ENCODE results near the gene PADI2. TPM values are rescaled to one million over a fixed set of nuclear protein-coding genes. Genes with fewer than 3 reads are reported as not detected.

Gene PADI2
- total RNA-seq, 1 experiment from 2014 or later: 0.16 TPM

DNA sequence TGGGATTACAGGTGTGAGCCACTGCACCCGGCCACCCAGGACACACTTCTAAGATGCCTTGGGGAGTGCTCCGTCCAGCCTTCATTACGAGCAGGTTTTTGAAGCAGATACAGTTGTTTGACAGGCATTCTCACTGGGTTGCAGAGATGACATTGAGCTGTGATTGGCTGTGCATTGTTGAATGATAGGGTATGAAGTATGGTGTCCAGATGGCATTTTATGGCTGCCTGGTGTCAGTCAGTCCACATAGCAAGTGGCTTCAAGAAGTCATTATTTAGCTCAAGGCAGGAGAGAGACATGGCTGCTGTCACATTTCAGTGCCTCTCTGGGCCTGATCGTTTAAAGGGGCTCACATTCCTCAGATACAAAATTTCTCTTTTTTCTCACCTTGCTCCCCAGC is 14.8 kb upstream of the PADI2 start:
- no peaks in the 10 kb centered on the region for H3K27me3 Mint-ChIP-seq (ENCODE audit: insufficient read depth, unreplicated experiment)
- DNase-seq (ENCODE audit: unreplicated experiment): no peak
- no peaks in the 10 kb centered on the region for H3K36me3 Mint-ChIP-seq (ENCODE audit: insufficient read depth, unreplicated experiment)
- H3K9me3 Mint-ChIP-seq (ENCODE audit: unreplicated experiment): no peaks in the 10 kb centered on the region
- POLR2A ChIA-PET: no interaction called here
- BruUV-seq (replicated peaks): no TSS peak
- intact Hi-C loops (cut with micrococcal nuclease): no loop called here
- H3K4me1 Mint-ChIP-seq (ENCODE audit: insufficient read depth, unreplicated experiment): no peaks in the 10 kb centered on the region
- no peak overlapping the region for H3K4me3 Mint-ChIP-seq (ENCODE audit: unreplicated experiment)
- CTCF ChIA-PET: no interaction called here
- no peak overlapping the region for H3K27ac Mint-ChIP-seq (ENCODE audit: low read depth, unreplicated experiment)
- TF ChIP-seq, protein P1, sequence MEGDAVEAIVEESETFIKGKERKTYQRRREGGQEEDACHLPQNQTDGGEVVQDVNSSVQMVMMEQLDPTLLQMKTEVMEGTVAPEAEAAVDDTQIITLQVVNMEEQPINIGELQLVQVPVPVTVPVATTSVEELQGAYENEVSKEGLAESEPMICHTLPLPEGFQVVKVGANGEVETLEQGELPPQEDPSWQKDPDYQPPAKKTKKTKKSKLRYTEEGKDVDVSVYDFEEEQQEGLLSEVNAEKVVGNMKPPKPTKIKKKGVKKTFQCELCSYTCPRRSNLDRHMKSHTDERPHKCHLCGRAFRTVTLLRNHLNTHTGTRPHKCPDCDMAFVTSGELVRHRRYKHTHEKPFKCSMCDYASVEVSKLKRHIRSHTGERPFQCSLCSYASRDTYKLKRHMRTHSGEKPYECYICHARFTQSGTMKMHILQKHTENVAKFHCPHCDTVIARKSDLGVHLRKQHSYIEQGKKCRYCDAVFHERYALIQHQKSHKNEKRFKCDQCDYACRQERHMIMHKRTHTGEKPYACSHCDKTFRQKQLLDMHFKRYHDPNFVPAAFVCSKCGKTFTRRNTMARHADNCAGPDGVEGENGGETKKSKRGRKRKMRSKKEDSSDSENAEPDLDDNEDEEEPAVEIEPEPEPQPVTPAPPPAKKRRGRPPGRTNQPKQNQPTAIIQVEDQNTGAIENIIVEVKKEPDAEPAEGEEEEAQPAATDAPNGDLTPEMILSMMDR (IDR thresholded peaks at IDR 0.05; ENCODE audit: unreplicated experiment): no peak

DNA sequence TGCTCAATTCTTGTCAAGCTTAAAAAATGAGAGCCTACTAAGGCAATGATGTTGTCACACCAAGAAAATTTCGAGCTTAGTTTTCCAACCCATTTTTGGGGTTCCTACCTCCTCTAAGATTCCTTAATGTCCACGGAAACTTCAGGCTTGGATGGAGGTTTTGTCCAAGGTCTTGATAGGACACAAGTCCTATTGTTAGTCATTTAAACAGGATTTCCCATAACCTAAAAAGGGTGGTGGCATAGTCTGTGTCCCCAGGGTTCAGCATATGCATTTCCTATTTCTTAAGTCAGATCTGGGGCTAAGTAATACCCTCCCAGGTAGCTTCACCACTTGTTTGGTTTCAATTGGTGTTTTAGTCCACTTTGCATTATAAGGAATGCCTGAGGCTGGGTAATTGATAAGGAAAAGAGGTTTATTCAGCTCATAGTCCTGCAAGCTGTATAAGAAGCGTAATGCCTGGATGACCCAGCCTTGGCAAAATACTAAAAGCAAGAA is 10.9 kb upstream of the PADI2 start:
- CTCF ChIA-PET: interaction anchor here (0.6 to 1.6 kb wide), 8 partner anchors 8 to 277 kb away, joined by 3 to 8 read pairs (median 3); no protein-coding TSS in a partner anchor
- no peak overlapping the region for H3K4me3 Mint-ChIP-seq (ENCODE audit: unreplicated experiment)
- no peaks in the 10 kb centered on the region for H3K27me3 Mint-ChIP-seq (ENCODE audit: insufficient read depth, unreplicated experiment)
- H3K9me3 Mint-ChIP-seq (ENCODE audit: unreplicated experiment): no peaks in the 10 kb centered on the region
- intact Hi-C loops (cut with micrococcal nuclease): no loop called here
- TF ChIP-seq, protein P1 (IDR thresholded peaks at IDR 0.05; ENCODE audit: unreplicated experiment): no peak
- peak overlapping the region; percentile 25 for H3K27ac Mint-ChIP-seq (ENCODE audit: low read depth, unreplicated experiment)
- no peaks in the 10 kb centered on the region for H3K36me3 Mint-ChIP-seq (ENCODE audit: insufficient read depth, unreplicated experiment)
- H3K4me1 Mint-ChIP-seq (ENCODE audit: insufficient read depth, unreplicated experiment): peaks cover 8% of the 10 kb centered on the region
- POLR2A ChIA-PET: interaction anchor here (6.5 kb wide), 1 partner anchor 103 kb away, joined by 50 read pairs; no protein-coding TSS in a partner anchor
- DNase-seq (ENCODE audit: unreplicated experiment): no peak
- no TSS peak for BruUV-seq (replicated peaks)

DNA sequence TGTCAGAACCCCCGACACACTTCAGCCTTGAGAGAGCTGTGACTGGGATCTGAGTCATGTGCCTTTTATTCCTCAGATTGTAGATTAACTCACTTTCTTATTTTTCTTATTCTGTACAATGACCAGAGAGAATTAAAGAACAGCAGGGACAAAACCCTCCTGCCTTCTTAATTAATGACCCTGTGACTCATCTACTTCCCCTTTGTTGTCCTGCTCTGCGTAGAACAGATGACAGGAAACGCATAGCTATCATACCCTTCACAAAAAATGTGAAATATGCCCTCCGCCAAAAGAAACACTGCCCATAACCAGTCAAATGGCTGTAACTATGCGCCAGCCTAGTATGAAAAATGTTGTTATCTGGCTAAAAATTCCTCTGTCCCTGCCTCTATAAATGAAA is 9.1 kb upstream of the PADI2 start:
- Mint-ChIP-seq H3K4me3 (ENCODE audit: unreplicated experiment) (peak overlapping the region; percentile 8), H3K27ac (ENCODE audit: low read depth, unreplicated experiment) (peak overlapping the region; percentile 65), H3K9me3 (ENCODE audit: unreplicated experiment) (no peaks in the 10 kb centered on the region), H3K27me3 (ENCODE audit: insufficient read depth, unreplicated experiment) (no peaks in the 10 kb centered on the region), H3K36me3 (ENCODE audit: insufficient read depth, unreplicated experiment) (no peaks in the 10 kb centered on the region), H3K4me1 (ENCODE audit: insufficient read depth, unreplicated experiment) (peaks cover 8% of the 10 kb centered on the region)
- ChIA-PET CTCF (interaction anchor here (0.5 to 11.0 kb wide), 7 partner anchors 26 to 279 kb away, joined by 3 to 168 read pairs (median 4); no protein-coding TSS in a partner anchor), POLR2A (interaction anchor here (0.7 to 6.5 kb wide), 9 partner anchors 39 to 148 kb away, joined by 3 to 50 read pairs (median 3); no protein-coding TSS in a partner anchor)
- TF ChIP-seq, protein P1 (IDR thresholded peaks at IDR 0.05; ENCODE audit: unreplicated experiment): no peak
- intact Hi-C loops (cut with micrococcal nuclease): loop anchor here (5.0 to 10.0 kb wide), 3 partner anchors 39 to 146 kb away; no protein-coding TSS in a partner anchor
- DNase-seq (ENCODE audit: unreplicated experiment): peak; percentile 85
- BruUV-seq (replicated peaks): no TSS peak

DNA sequence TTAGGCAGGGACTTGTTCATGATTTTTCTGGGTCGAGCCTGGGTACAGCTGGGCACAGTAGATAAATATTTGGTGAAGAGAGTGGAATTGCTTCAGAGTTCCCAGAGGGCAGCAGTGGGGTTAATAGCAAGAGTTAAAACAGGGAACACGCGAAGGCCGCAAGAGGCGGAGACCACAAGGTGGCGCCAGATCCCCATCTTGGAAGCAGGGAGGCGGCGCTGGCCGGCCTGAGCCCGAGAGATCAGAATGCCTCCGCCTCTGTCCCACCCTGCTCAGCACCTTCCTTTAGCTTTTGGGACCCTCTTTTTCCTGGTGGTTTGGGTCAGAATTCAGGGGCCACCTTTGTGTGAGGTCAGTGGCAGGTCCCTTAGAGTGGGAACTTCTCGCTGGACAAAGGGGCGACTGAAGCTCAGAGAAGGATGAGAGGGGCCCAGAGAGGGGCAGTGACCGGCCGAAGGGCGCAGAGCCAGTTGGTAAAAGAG is 6.5 kb upstream of the PADI2 start:
- intact Hi-C loops (cut with micrococcal nuclease): loop anchor here (1.0 to 10.0 kb wide), 6 partner anchors 42 to 245 kb away; no protein-coding TSS in a partner anchor
- H3K4me1 Mint-ChIP-seq (ENCODE audit: insufficient read depth, unreplicated experiment): peaks cover 8% of the 10 kb centered on the region
- ChIA-PET CTCF (interaction anchor here (0.6 to 11.0 kb wide), 30 partner anchors 11 to 283 kb away, joined by 3 to 168 read pairs (median 5); partner anchors contain the start of gene PADI3), POLR2A (interaction anchor here (0.6 to 6.5 kb wide), 5 partner anchors 108 to 280 kb away, joined by 3 to 50 read pairs (median 3); no protein-coding TSS in a partner anchor)
- no TSS peak for BruUV-seq (replicated peaks)
- no peak overlapping the region for H3K4me3 Mint-ChIP-seq (ENCODE audit: unreplicated experiment)
- H3K27me3 Mint-ChIP-seq (ENCODE audit: insufficient read depth, unreplicated experiment): no peaks in the 10 kb centered on the region
- peak overlapping the region; percentile 59 for H3K27ac Mint-ChIP-seq (ENCODE audit: low read depth, unreplicated experiment)
- H3K9me3 Mint-ChIP-seq (ENCODE audit: unreplicated experiment): no peaks in the 10 kb centered on the region
- peak; percentile 84 for DNase-seq (ENCODE audit: unreplicated experiment)
- TF ChIP-seq, protein P1 (IDR thresholded peaks at IDR 0.05; ENCODE audit: unreplicated experiment): peak; percentile 96
- no peaks in the 10 kb centered on the region for H3K36me3 Mint-ChIP-seq (ENCODE audit: insufficient read depth, unreplicated experiment)

Data from MCF 10A (cell line).